Memory B cell (primary cell): ENCODE data around the gene VDAC2.

ENCODE experiments used
- ATAC-seq: fragments of 150-1000 bp; cut with Tn5 transposase; 2 replicates; pipeline ENCODE4 v1.10.0; 2021; ENCODE audit warnings: low read depth, mild to moderate bottlenecking, moderate library complexity
- DNase-seq, 2 donors: peaks; one replicate each; pipeline ENCODE4 v3.0.0; 2022; ENCODE audit warnings: low spot score in 2 of 2
- H3K27ac Mint-ChIP-seq: one replicate; pipeline ENCODE4 v1.8.0; 2022; ENCODE audit warnings: mild to moderate bottlenecking, moderate library complexity, mixed read lengths
- H3K27me3 Mint-ChIP-seq: one replicate; pipeline ENCODE4 v1.8.0; 2022; ENCODE audit warnings: mixed read lengths
- H3K36me3 Mint-ChIP-seq: one replicate; pipeline ENCODE4 v1.8.0; 2022; ENCODE audit warnings: mild to moderate bottlenecking, mixed read lengths
- H3K4me1 Mint-ChIP-seq: one replicate; pipeline ENCODE4 v1.8.0; 2022; ENCODE audit warnings: mixed read lengths
- H3K4me3 Mint-ChIP-seq: one replicate; pipeline ENCODE4 v1.8.0; 2022; ENCODE audit warnings: mild to moderate bottlenecking, moderate library complexity, mixed read lengths
- H3K9me3 Mint-ChIP-seq: one replicate; pipeline ENCODE4 v1.8.0; 2022; ENCODE audit warnings: mixed read lengths

Gene VDAC2

GRCh38 chr10:75229971-75230370 lies 19.4 kb downstream of the VDAC2 start:
- no peak for DNase-seq
- Mint-ChIP-seq H3K9me3 (no peaks in the 10 kb centered on the region), H3K27me3 (no peaks in the 10 kb centered on the region), H3K4me1 (peaks cover 18% of the 10 kb centered on the region), H3K4me3 (no peak overlapping the region), H3K27ac (peak overlapping the region; percentile 53), H3K36me3 (peaks cover 13% of the 10 kb centered on the region)
- ATAC-seq, result no peak

- ATAC-seq (peak; percentile 54), DNase-seq (peak; percentile 85 to 88)
- Mint-ChIP-seq H3K27me3 (no peaks in the 10 kb centered on the region), H3K4me3 (no peak overlapping the region), H3K27ac (peak overlapping the region; percentile 77), H3K36me3 (peaks cover 13% of the 10 kb centered on the region), H3K9me3 (no peaks in the 10 kb centered on the region), H3K4me1 (peaks cover 14% of the 10 kb centered on the region)
Measured at GRCh38 chr10:75230600-75231038, 20.0 kb downstream of the VDAC2 start.

- peaks cover 13% of the 10 kb centered on the region for H3K36me3 Mint-ChIP-seq
- no peak for DNase-seq
- no peak overlapping the region for H3K4me3 Mint-ChIP-seq
- no peaks in the 10 kb centered on the region for H3K9me3 Mint-ChIP-seq
- no peak for ATAC-seq
- H3K27ac Mint-ChIP-seq, result peak overlapping the region; percentile 48
- peaks cover 6% of the 10 kb centered on the region for H3K4me1 Mint-ChIP-seq
- H3K27me3 Mint-ChIP-seq, result no peaks in the 10 kb centered on the region
Measured at GRCh38 chr10:75231672-75232581, 21.3 kb downstream of the VDAC2 start.

GRCh38 chr10:75233444-75234016 lies 22.9 kb downstream of the VDAC2 start:
- H3K4me3 Mint-ChIP-seq, result peak overlapping the region; percentile 85
- H3K9me3 Mint-ChIP-seq, result no peaks in the 10 kb centered on the region
- peaks cover 12% of the 10 kb centered on the region for H3K36me3 Mint-ChIP-seq
- no peak for ATAC-seq
- no peak for DNase-seq
- no peaks in the 10 kb centered on the region for H3K27me3 Mint-ChIP-seq
- peak overlapping the region; percentile 74 for H3K27ac Mint-ChIP-seq
- peaks cover 6% of the 10 kb centered on the region for H3K4me1 Mint-ChIP-seq

- Mint-ChIP-seq H3K36me3 (peaks cover 10% of the 10 kb centered on the region), H3K9me3 (no peaks in the 10 kb centered on the region), H3K4me3 (peak overlapping the region; percentile 85), H3K27me3 (no peaks in the 10 kb centered on the region), H3K4me1 (peaks cover 4% of the 10 kb centered on the region), H3K27ac (peak overlapping the region; percentile 74)
- DNase-seq, result peak; percentile 97 to 99
- ATAC-seq, result peak; percentile 72
Measured at GRCh38 chr10:75234017-75234682, 23.6 kb downstream of the VDAC2 start.

GRCh38 chr10:75234683-75235374 lies 24.2 kb downstream of the VDAC2 start:
- H3K36me3 Mint-ChIP-seq, result peaks cover 10% of the 10 kb centered on the region
- DNase-seq (no peak), ATAC-seq (no peak)
- H3K4me1 Mint-ChIP-seq, result peaks cover 4% of the 10 kb centered on the region
- no peak overlapping the region for H3K27ac Mint-ChIP-seq
- peak overlapping the region; percentile 85 for H3K4me3 Mint-ChIP-seq
- no peaks in the 10 kb centered on the region for H3K27me3 Mint-ChIP-seq
- no peaks in the 10 kb centered on the region for H3K9me3 Mint-ChIP-seq

- H3K27ac Mint-ChIP-seq, result peak within 1 kb of the TSS; percentile 42
- no peaks in the 10 kb centered on the region for H3K9me3 Mint-ChIP-seq
- ATAC-seq (peak; percentile 67), DNase-seq (peak; percentile 95 to 98)
- H3K4me3 Mint-ChIP-seq, result peak within 1 kb of the TSS; percentile 85
- peaks cover 4% of the 10 kb centered on the region for H3K4me1 Mint-ChIP-seq
- H3K36me3 Mint-ChIP-seq, result peaks cover 8% of the 10 kb centered on the region
- no peaks in the 10 kb centered on the region for H3K27me3 Mint-ChIP-seq
Measured at GRCh38 chr10:75235375-75236177, 25.0 kb downstream of the VDAC2 start, which contains the start of gene COMTD1. COMTD1 (minus strand) TSS chr10:75235957; CDS start chr10:75235928, 29 bp downstream.

- Mint-ChIP-seq H3K27me3 (no peaks in the 10 kb centered on the region), H3K27ac (peak overlapping the region; percentile 42), H3K36me3 (peaks cover 6% of the 10 kb centered on the region), H3K4me3 (peak overlapping the region; percentile 72), H3K4me1 (peaks cover 2% of the 10 kb centered on the region), H3K9me3 (no peaks in the 10 kb centered on the region)
- ATAC-seq, result no peak
- DNase-seq, result no peak
Measured at GRCh38 chr10:75236178-75236825, 25.7 kb downstream of the VDAC2 start.

- Mint-ChIP-seq H3K27ac (no peak overlapping the region), H3K27me3 (no peaks in the 10 kb centered on the region), H3K4me3 (no peak overlapping the region), H3K36me3 (no peaks in the 10 kb centered on the region), H3K4me1 (peaks cover 2% of the 10 kb centered on the region), H3K9me3 (no peaks in the 10 kb centered on the region)
- ATAC-seq (no peak), DNase-seq (no peak)
Measured at GRCh38 chr10:75238182-75239095, 27.8 kb downstream of the VDAC2 start.

- DNase-seq, result no peak
- Mint-ChIP-seq H3K4me1 (peaks cover 2% of the 10 kb centered on the region), H3K27me3 (no peaks in the 10 kb centered on the region), H3K27ac (no peak overlapping the region), H3K36me3 (no peaks in the 10 kb centered on the region), H3K4me3 (no peak overlapping the region), H3K9me3 (no peaks in the 10 kb centered on the region)
- no peak for ATAC-seq
Measured at GRCh38 chr10:75239096-75239790, 28.6 kb downstream of the VDAC2 start.

GRCh38 chr10:75240329-75241076 lies 29.9 kb downstream of the VDAC2 start:
- Mint-ChIP-seq H3K4me3 (no peak overlapping the region), H3K4me1 (peaks cover 2% of the 10 kb centered on the region), H3K36me3 (no peaks in the 10 kb centered on the region), H3K27me3 (no peaks in the 10 kb centered on the region), H3K9me3 (no peaks in the 10 kb centered on the region), H3K27ac (no peak overlapping the region)
- DNase-seq, result no peak
- ATAC-seq, result no peak
